GM11168 (cell line): ENCODE measurements around the gene CCDC148.
"Not testable (repeated sequence)": the region's sequence is repeated elsewhere in the genome, so short reads cannot be mapped to it uniquely, and the experiment has no call there.

ENCODE experiments used
- in situ Hi-C: fragments of 300-500 bp; cut with MboI; formaldehyde crosslinking; loops from one replicate; pipeline ENCODE4 v1.12.0; 2022; ENCODE audit warnings: low sequenced_read_pairs; ENCODE audit not compliant: unreplicated experiment

CCDC148 gene

DNA sequence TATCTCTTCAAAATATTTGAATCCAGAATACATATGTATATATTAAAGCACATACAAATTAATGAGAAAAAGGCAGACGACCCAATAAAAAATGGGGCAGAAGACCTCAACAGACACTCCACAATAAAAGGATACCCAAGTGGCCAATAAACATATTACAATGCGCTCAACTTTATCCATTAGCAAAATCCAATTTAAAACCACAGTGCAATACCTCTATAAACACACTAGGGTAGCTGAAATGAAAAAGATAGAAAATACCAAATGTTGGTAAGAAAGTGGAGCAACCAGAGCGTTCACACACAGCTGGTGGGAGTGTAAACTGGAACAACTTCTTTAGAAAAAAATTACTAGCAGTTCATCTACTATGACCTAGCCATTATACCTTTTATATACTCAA lies 75.3 kb downstream of the CCDC148 start:
- in situ Hi-C loops: no loop called here

DNA sequence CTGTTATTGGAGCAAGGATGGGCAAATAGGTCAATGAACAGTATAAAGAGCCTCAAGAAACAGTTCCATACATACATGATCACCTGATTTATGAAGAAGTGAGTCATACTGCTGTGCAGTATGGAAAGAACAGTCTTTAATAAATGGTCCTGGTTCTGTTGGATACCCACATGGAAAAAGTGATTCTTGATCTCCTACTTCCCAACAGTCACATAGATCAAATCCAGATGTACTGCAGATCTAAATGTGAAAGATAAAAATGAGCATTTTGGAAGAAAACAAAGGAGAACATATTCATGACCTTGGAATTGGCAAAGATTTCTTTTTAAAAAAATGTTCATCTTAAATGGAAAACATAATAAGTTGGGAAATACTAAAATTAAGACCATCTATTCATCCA lies 75.8 kb downstream of the CCDC148 start:
- in situ Hi-C loops: no loop called here

DNA sequence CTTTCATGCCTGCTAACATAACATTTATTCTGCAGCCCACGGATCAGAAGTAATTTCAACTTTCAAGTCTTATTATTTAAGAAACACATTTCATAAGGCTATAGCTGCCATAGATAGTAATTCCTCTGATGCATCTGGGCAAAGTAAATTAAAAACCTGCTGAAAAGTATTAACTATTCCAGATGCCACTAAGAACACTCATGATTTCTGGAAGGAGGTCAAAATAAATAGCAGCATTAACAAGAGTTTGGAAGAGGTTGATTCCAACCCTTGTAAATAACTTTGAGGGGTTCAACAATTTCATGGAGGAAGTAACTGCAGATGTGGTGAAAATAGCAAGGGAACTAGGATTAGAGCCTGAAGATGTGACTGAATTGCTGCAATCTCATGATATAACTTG lies 77.6 kb downstream of the CCDC148 start:
- in situ Hi-C loops: no loop called here

GRCh38 chr2:158366342-158366741 lies 90.2 kb downstream of the CCDC148 start:
- in situ Hi-C loops: no loop called here

DNA sequence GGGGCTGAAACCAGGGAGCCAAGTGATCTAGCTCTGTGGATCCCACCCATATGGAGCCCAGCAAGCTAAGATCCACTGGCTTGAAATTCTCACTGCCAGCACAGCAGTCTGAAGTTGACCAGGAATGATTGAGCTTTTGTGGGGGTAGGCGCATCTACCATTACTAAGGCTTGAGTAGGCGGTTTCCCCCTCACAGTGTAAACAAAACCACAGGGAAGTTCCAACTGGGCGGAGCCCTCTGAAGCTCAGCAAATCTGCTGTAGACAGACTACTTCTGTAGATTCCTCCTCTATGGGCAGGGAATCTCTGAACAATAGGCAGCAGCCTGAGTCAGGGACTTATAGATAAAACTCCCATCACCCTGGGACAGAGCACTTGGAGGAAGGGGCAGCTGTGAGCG lies 96.7 kb downstream of the CCDC148 start:
- in situ Hi-C loops: no loop called here

GRCh38 chr2:158357699-158358098 lies 98.9 kb downstream of the CCDC148 start:
- in situ Hi-C loops: no loop called here

DNA sequence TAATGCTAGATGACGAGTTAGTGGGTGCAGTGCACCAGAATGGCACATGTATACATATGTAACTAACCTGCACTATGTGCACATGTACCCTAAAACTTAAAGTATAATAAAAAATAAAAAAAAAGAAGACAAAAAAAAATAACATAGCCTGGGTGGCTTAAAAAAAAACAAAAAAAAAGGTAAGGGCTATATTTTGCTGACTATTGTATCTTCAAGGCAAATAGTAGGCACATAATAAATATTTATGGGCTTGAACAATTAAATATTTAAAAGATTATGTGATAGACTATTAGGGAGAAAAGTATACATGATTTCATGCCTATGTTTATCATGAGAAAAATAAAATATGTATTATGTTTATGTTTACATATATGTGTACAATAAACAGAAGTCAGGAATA lies 99.4 kb downstream of the CCDC148 start:
- in situ Hi-C loops: no loop called here

- in situ Hi-C loops: not testable (repeated sequence)
Measured at GRCh38 chr2:158351466-158351816, 105.1 kb downstream of the CCDC148 start.

- in situ Hi-C loops: not testable (repeated sequence)
Measured at GRCh38 chr2:158350751-158351465, 105.6 kb downstream of the CCDC148 start.

DNA sequence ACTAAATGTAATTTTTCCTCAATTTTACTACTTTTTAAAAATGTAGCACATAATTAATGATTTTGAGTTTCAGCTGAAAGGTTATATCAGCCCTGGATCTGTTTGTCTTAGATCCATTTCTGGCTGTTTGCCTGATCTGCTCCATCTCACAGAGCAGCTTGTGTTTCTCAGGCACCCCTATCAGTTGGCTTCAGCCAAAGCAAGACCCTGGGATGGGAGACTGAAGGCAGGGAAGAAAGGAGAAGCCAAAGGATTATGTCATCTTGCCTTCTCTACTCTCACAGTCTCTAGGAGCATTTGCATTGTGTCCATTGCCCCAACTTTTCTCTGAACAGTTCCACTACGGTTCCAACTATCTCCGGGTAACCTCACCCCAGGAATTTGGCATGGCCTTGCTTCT lies 110.5 kb downstream of the CCDC148 start:
- in situ Hi-C loops: no loop called here

DNA sequence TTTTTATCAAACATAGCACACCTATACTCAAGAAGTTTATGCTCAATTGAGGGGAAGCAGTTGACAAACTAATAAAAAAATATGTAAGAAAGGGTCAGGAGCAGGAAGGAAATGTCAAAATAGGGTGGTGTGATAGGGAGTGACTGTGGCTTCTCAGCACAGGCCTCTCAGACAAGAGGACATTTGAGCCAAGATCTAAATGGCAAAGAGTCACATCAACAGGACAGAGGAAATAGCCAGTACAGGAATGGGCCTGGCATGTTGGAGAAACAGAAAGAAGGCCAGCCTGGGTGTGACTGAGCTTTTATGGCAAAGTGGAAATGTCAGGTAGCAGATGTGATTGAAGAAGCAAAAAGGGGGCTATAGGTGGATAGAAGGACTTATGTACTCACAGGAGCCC lies 117.0 kb downstream of the CCDC148 start:
- in situ Hi-C loops: no loop called here

DNA sequence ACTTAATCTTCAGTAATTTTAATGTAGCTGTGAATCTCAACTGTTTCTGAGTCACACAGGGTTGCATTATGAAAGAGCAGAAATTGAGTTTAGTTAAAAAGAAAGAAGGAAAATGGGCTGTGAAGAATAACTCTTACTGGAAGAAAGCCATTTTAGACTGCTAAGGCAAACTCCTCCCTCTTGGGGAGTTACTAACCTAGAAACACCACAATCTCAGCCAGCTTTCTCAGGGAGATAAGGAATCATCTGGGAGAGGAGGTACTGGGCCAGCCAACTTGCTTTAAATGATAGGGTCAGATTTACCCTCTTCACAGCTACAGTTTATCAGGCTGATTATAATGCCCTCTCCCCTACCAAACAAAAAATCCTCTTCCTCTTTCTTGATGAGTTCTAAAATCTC lies 119.5 kb downstream of the CCDC148 start:
- in situ Hi-C loops: no loop called here

DNA sequence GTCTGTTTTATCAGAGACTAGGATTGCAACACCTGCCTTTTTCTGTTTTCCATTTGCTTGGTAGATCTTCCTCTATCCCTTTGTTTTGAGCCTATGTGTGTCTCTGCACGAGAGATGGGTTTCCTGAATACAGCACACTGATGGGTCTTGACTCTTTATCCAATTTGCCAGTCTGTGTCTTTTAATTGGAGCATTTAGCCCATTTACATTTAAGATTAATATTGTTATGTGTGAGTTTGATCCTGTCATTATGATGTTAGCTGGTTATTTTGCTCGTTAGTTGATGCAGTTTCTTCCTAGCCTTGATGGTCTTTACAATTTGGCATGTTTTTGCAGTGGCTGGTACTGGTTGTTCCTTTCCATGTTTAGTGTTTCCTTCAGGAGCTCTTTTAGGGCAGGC lies 124.8 kb downstream of the CCDC148 start:
- in situ Hi-C loops: not testable (repeated sequence)

DNA sequence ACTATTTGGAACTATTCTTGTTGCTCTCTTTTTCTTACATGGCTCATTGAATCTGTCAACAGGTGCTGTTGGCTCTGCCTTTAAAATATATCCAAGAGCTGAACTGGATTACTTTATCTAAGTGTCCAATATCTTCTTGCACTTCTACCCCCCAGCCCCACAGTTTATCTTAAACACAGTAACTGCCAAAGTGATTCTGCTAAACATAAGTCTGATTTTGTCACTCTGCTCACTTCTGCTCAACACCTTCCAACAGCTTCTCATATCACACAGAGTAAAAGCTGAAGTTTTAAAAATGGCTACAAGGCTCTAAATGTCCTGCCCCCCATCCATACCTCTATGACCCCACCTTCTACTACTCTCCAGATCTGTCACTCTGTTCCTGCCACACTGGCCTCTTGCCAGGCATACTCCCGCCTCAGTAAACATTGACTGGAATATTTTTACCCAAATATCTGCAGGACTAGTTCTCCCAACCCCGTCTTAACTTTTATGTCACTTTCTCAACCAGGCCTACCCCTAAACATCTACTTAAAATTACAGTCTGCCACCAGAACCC lies 130.7 kb downstream of the CCDC148 start:
- in situ Hi-C loops: no loop called here

- in situ Hi-C loops: no loop called here
Measured at GRCh38 chr2:158325031-158325781, 131.3 kb downstream of the CCDC148 start.

GRCh38 chr2:158323381-158323780 lies 133.2 kb downstream of the CCDC148 start:
- in situ Hi-C loops: no loop called here

DNA sequence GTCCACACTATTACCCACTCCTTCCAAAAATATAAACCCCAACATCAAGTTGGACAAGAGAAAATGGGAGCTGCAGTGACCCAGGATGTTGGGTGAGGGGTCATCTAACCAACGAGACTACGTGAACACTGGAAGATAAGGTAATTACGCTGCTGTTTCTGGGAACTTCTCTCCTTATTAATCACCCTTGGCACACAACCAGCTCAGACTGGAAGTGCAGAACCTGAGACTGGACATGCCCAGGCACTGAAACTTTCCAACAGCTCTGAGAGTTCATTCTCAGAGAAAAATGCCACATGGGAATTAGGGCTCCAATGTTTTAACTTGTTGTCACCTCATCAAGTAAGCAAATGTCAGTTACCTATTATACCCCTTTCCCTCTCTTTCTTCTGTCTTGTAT lies 135.3 kb downstream of the CCDC148 start:
- in situ Hi-C loops: no loop called here

DNA sequence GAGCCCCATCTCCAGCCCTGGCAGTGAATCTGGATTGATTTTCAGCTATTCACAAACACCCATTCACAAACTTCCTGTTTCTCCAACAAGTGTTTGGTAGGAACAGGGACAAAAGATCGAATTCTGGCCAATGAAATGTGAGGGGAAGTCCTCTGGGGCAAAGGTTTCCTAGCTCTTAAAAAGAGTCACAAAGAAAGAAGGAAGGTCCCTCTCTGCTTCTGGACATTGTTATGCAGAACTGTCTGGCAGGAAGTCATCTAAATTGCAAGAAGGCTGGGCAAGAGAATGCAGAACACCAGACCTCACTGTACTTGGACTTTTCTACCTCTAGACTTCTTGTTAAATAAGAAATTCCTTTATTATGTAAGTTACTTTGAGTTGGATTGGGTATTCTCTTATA lies 137.3 kb downstream of the CCDC148 start:
- in situ Hi-C loops: no loop called here

- in situ Hi-C loops: no loop called here
Measured at GRCh38 chr2:158317642-158318041, 138.9 kb downstream of the CCDC148 start.

- in situ Hi-C loops: no loop called here
Measured at GRCh38 chr2:158315803-158316414, 140.6 kb downstream of the CCDC148 start.

GRCh38 chr2:158315000-158315399 lies 141.6 kb downstream of the CCDC148 start:
- in situ Hi-C loops: no loop called here
